Thyroid gland (tissue), 4 donors: ENCODE data around the gene ACOT9.

Source experiments
- CTCF ChIP-seq, 6 experiments: fragments of 200-600 bp in 3 of 6; fragments of 450-650 bp in 3 of 6; sonication (generic) in 3 of 6; IDR thresholded peaks; one replicate each; pipeline ENCODE4 v1.5.1; 2016 to 2019; ENCODE audit warnings: antibody characterized with exemption in 6 of 6, mild to moderate bottlenecking in 2 of 6, inconsistent platforms in 1 of 6, moderate library complexity in 1 of 6
- POLR2A ChIP-seq, 2 donors: fragments of 450-650 bp; IDR thresholded peaks; one replicate each; pipeline ENCODE4 v1.6.1; 2017; ENCODE audit warnings: antibody characterized with exemption in 2 of 2, mild to moderate bottlenecking in 2 of 2, moderate library complexity in 1 of 2

DNA sequence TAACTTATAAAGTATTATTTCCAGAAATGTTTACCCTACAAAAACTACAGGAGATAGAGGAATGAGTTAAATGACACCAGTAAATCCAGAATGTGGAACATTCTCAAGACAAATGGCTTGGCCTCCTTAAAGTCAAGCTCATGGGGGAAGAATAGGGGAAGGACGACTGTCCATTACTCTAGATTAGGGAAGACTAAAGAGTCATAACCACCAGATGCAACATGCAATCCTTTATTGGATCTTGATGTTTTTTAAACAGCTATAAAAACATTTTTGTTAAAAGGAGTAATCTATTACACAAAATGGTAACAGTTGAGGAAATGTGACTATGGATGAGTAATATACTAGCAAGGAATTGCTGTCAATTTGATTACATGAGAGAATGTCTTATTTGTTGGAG is 11.1 kb downstream of the ACOT9 start:
- TF ChIP-seq POLR2A (IDR thresholded peaks at IDR 0.05) (no peak), CTCF (IDR thresholded peaks at IDR 0.05) (no peak)
